HepG2 (cell line): ENCODE results near the gene CMIP. TPM values are rescaled to one million over a fixed set of nuclear protein-coding genes. Genes with fewer than 3 reads are reported as not detected.

Experiments
- FOXP1 ChIP-seq, 2 experiments: fragments of 450-650 bp in 1 of 2; IDR thresholded peaks; 2 replicates each; pipeline ENCODE4 v1.6.1; 2017 to 2018; ENCODE audit warnings: antibody characterized with exemption in 1 of 2
- MED8 ChIP-seq: sonication (generic); formaldehyde crosslinking; IDR thresholded peaks from 2 replicates; pipeline ENCODE4 v1.8.1; 2023; ENCODE audit warnings: mild to moderate bottlenecking, missing genetic modification reagents; ENCODE audit not compliant: insufficient replicate concordance
- NCOA5 ChIP-seq: sonication (generic); formaldehyde crosslinking; IDR thresholded peaks from 2 replicates; pipeline ENCODE4 v1.4.0; 2020; ENCODE audit warnings: missing genetic modification reagents
- PITX1 ChIP-seq: sonication (generic); formaldehyde crosslinking; IDR thresholded peaks from 2 replicates; pipeline ENCODE4 v1.5.1; 2020; ENCODE audit warnings: mild to moderate bottlenecking, missing genetic modification reagents
- RBM22 ChIP-seq: fragments of 200-400 bp; formaldehyde crosslinking; optimal IDR thresholded peaks from 2 replicates; pipeline ENCODE3; 2017; ENCODE audit warnings: mild to moderate bottlenecking, low read length, moderate library complexity
- SP140L ChIP-seq: sonication (generic); formaldehyde crosslinking; IDR thresholded peaks from 2 replicates; pipeline ENCODE4 v1.4.0; 2020; ENCODE audit warnings: missing genetic modification reagents, borderline replicate concordance
- ZNF230 ChIP-seq: sonication (generic); formaldehyde crosslinking; IDR thresholded peaks from 2 replicates; pipeline ENCODE4 v1.4.0; 2020; ENCODE audit warnings: mild to moderate bottlenecking, missing genetic modification reagents
- ZNF331 ChIP-seq: sonication (generic); formaldehyde crosslinking; IDR thresholded peaks from 2 replicates; pipeline ENCODE4 v1.4.0; 2020; ENCODE audit warnings: missing genetic modification reagents
- ZNF747 ChIP-seq: sonication (generic); formaldehyde crosslinking; IDR thresholded peaks from 2 replicates; pipeline ENCODE4 v1.8.1; 2023; ENCODE audit warnings: missing genetic modification reagents, mild to moderate bottlenecking, borderline replicate concordance
- ZNF792 ChIP-seq: IDR thresholded peaks from 2 replicates; pipeline ENCODE4 v1.6.1; 2016
- polyA plus RNA-seq, 8 experiments: library from polyadenylated mRNA; depleted of rRNA in 3 of 8; stranded (reverse) in 7 of 8; unstranded in 1 of 8; fragments of >200 nt; fragmentation: Illumina TruSeq in 4 of 8; extraction: Trizol in 4 of 8; gene quantifications; 2 replicates each; pipeline versions ENCODE4 v1.2.1 to v1.2.3, GENCODE V29; 2011 to 2016; ENCODE audit warnings: low read depth in 4 of 8, missing spikeins in 1 of 8, mixed read lengths in 1 of 8; ENCODE audit not compliant: insufficient read depth in 1 of 8
- total RNA-seq, 5 experiments: library from RNA; depleted of rRNA; stranded (reverse); fragments of >200 nt; fragmentation: Illumina TruSeq; extraction: Trizol; gene quantifications; 2 replicates each; pipeline ENCODE4 v1.2.3, GENCODE V29; 2016; ENCODE audit warnings: low read depth in 1 of 5
- TF ChIP-seq, protein P1 (sequence below): sonication (generic); formaldehyde crosslinking; IDR thresholded peaks from 2 replicates; pipeline ENCODE4 v1.4.0; 2020; ENCODE audit warnings: low read depth, mild to moderate bottlenecking, missing genetic modification reagents
- TF ChIP-seq, protein P2 (sequence below): sonication (generic); formaldehyde crosslinking; IDR thresholded peaks from 2 replicates; pipeline ENCODE4 v1.8.1; 2022; ENCODE audit warnings: mild to moderate bottlenecking, missing genetic modification reagents
- TF ChIP-seq, protein P3 (sequence below): IDR thresholded peaks from 2 replicates; pipeline ENCODE4 v1.6.1; 2016; ENCODE audit warnings: mild to moderate bottlenecking
- TF ChIP-seq, protein P4 (sequence below): sonication (generic); formaldehyde crosslinking; IDR thresholded peaks from 2 replicates; pipeline ENCODE4 v1.4.0; 2020; ENCODE audit warnings: missing genetic modification reagents
- TF ChIP-seq, protein P5 (sequence below): sonication (generic); formaldehyde crosslinking; IDR thresholded peaks from 2 replicates; pipeline ENCODE4 v1.5.0; 2020; ENCODE audit warnings: missing genetic modification reagents, mild to moderate bottlenecking, borderline replicate concordance
- TF ChIP-seq, protein P6 (sequence below): sonication (generic); formaldehyde crosslinking; IDR thresholded peaks from 2 replicates; pipeline ENCODE4 v1.8.1; 2023; ENCODE audit warnings: mild to moderate bottlenecking, inconsistent platforms, moderate library complexity, missing genetic modification reagents, borderline replicate concordance
- TF ChIP-seq, protein P7 (sequence below): IDR thresholded peaks from 2 replicates; pipeline ENCODE4 v1.6.1; 2016; ENCODE audit warnings: low read depth, borderline replicate concordance

The CMIP gene
- total and polyA plus RNA-seq, 2 of the 13 experiments (the other 11 are each of a cell fraction or from before 2014, with no cell fraction given): 10.9 to 18.1 TPM

DNA sequence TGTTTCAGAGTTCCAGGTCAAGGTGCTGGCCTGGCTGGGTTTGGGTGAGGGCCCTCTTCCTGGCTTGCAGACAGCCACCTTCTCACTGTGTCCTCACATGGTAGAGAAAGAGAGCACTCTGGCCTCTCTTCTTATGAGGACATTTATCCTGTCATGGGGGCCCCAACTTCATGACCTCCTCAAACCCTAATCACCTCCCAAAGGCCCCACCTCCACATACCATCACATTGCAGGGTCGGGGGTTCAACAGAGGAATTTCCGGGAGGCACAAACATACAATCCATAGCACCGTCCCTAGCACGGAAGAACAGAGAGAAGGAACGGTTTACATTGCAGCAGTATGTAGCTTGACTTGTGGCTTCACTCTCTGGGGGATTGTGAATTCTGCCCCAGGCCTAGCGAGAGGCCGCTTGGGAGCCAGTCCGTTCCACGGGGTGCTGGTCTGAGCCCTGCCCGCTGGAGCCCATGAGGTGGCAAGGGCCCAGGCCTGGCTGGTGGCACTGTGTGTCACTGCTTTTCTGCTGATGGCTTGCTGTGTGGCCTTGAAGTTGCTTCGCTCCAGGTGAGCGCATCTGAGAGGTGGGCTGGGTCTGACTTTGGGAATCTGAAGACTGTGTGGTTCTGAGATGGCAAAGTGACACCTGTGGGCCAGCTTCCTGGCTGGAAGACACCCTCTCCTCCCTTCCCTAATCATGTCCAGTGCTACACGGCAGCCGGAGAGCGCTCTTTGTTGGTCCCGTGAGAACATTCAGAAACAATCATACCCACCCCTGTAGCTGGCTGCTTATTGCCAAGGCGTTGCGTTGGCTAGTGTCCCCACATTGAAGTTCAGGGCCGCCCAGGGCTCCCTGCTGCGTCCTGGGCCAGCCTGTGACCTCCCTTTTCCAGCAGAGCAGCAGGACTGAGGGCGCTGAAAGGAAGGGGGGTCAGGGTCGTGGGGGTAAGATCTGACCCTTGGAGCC is 98.3 kb downstream of the CMIP start (continued):
- TF ChIP-seq, protein P1, sequence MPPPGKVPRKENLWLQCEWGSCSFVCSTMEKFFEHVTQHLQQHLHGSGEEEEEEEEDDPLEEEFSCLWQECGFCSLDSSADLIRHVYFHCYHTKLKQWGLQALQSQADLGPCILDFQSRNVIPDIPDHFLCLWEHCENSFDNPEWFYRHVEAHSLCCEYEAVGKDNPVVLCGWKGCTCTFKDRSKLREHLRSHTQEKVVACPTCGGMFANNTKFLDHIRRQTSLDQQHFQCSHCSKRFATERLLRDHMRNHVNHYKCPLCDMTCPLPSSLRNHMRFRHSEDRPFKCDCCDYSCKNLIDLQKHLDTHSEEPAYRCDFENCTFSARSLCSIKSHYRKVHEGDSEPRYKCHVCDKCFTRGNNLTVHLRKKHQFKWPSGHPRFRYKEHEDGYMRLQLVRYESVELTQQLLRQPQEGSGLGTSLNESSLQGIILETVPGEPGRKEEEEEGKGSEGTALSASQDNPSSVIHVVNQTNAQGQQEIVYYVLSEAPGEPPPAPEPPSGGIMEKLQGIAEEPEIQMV: no peak
- no peak for TF ChIP-seq FOXP1 (IDR thresholded peaks at IDR 0.05)
- peak; percentile 54; the same call in 1 of the 2 replicates for TF ChIP-seq FOXP1 (CRISPR knock-in tag; IDR thresholded peaks at IDR 0.05)
- TF ChIP-seq ZNF747: peak; percentile 66; the same call in 1 of the 2 replicates
- TF ChIP-seq, protein P2, sequence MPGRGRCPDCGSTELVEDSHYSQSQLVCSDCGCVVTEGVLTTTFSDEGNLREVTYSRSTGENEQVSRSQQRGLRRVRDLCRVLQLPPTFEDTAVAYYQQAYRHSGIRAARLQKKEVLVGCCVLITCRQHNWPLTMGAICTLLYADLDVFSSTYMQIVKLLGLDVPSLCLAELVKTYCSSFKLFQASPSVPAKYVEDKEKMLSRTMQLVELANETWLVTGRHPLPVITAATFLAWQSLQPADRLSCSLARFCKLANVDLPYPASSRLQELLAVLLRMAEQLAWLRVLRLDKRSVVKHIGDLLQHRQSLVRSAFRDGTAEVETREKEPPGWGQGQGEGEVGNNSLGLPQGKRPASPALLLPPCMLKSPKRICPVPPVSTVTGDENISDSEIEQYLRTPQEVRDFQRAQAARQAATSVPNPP: no peak
- TF ChIP-seq, protein P3, sequence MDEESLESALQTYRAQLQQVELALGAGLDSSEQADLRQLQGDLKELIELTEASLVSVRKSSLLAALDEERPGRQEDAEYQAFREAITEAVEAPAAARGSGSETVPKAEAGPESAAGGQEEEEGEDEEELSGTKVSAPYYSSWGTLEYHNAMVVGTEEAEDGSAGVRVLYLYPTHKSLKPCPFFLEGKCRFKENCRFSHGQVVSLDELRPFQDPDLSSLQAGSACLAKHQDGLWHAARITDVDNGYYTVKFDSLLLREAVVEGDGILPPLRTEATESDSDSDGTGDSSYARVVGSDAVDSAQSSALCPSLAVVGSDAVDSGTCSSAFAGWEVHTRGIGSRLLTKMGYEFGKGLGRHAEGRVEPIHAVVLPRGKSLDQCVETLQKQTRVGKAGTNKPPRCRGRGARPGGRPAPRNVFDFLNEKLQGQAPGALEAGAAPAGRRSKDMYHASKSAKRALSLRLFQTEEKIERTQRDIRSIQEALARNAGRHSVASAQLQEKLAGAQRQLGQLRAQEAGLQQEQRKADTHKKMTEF: peak; percentile 71
- TF ChIP-seq SP140L: no peak
- TF ChIP-seq NCOA5: no peak
- TF ChIP-seq, protein P4, sequence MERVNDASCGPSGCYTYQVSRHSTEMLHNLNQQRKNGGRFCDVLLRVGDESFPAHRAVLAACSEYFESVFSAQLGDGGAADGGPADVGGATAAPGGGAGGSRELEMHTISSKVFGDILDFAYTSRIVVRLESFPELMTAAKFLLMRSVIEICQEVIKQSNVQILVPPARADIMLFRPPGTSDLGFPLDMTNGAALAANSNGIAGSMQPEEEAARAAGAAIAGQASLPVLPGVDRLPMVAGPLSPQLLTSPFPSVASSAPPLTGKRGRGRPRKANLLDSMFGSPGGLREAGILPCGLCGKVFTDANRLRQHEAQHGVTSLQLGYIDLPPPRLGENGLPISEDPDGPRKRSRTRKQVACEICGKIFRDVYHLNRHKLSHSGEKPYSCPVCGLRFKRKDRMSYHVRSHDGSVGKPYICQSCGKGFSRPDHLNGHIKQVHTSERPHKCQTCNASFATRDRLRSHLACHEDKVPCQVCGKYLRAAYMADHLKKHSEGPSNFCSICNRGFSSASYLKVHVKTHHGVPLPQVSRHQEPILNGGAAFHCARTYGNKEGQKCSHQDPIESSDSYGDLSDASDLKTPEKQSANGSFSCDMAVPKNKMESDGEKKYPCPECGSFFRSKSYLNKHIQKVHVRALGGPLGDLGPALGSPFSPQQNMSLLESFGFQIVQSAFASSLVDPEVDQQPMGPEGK (CRISPR knock-in tag): peak; percentile 93
- peak; percentile 52 for TF ChIP-seq MED8 (CRISPR knock-in tag)
- TF ChIP-seq, protein P5, sequence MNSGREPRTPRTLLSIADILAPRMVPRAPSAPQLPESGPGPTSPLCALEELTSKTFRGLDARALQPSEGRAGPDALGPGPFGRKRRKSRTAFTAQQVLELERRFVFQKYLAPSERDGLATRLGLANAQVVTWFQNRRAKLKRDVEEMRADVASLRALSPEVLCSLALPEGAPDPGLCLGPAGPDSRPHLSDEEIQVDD: no peak
- TF ChIP-seq, protein P6, sequence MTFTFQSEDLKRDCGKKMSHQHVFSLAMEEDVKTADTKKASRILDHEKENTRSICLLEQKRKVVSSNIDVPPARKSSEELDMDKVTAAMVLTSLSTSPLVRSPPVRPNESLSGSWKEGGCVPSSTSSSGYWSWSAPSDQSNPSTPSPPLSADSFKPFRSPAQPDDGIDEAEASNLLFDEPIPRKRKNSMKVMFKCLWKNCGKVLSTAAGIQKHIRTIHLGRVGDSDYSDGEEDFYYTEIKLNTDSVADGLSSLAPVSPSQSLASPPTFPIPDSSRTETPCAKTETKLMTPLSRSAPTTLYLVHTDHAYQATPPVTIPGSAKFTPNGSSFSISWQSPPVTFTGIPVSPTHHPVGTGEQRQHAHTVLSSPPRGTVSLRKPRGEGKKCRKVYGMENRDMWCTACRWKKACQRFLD (CRISPR knock-in tag): 0 out of 2 replicates have a peak, but pooled peaks have one; percentile 33
- 0 out of 2 replicates have a peak, but pooled peaks have one; percentile 50 for TF ChIP-seq ZNF230
- TF ChIP-seq RBM22: no peak
- peak; percentile 64 for TF ChIP-seq ZNF331 (CRISPR knock-in tag)
- TF ChIP-seq PITX1 (CRISPR knock-in tag): peak; percentile 90; the same call in 1 of the 2 replicates
- peak; percentile 45; the same call in 1 of the 2 replicates for TF ChIP-seq ZNF792 (CRISPR knock-in tag)
- TF ChIP-seq, protein P7, sequence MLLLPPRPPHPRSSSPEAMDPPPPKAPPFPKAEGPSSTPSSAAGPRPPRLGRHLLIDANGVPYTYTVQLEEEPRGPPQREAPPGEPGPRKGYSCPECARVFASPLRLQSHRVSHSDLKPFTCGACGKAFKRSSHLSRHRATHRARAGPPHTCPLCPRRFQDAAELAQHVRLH (CRISPR knock-in tag): 0 out of 2 replicates have a peak, but pooled peaks have one; percentile 37
